Measurements from ENCODE around the gene IFIT1.

IFIT1 gene

DNA sequence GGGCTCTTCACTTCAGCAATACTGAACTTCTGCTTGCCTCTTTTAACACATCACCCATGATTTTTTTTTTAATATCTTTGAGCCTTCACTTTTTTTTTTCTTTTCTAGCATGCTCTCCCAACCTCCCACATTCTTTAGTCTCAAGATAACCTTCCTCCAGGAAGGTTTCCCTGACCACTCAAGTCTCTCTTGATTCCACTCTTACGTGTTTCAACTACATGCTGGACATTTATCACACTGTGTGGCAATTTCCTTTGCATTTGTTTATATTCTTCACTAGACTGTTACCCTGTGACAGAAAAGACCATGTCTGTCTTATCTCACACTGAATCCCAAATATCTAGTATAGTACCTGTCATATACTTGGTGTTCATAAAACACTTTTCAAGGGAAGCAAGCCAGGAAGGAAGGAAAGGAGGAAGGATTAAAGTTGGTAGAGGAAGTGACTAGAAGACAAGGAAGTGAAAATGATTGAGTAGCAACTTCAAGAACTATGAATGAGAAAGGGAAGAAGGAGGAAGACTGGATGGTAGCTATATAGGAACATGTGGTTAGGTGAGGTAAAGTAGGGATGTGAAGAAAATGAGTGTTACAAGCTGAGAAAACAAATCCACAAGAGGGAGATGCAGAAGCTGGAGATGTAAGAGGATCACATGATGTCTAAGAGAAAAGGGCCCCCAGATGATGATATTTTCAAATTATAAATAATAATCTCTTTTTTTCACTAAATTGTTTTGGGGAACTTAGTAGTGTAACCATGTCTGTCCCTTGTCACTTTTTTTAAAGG is 62.3 kb downstream of the IFIT1 start:
- TF ChIP-seq CTCF (IDR thresholded peaks at IDR 0.05; ENCODE audit: low read depth, low read length) = no peak

More for the DNA sequence above, 62.3 kb downstream of the IFIT1 start:
- no peak overlapping the region for H3K4me3 ChIP-seq (ENCODE audit: low read depth, low read length)

Data from WI38 (cell line).